Measurements from ENCODE around the gene CDH10.

DNA sequence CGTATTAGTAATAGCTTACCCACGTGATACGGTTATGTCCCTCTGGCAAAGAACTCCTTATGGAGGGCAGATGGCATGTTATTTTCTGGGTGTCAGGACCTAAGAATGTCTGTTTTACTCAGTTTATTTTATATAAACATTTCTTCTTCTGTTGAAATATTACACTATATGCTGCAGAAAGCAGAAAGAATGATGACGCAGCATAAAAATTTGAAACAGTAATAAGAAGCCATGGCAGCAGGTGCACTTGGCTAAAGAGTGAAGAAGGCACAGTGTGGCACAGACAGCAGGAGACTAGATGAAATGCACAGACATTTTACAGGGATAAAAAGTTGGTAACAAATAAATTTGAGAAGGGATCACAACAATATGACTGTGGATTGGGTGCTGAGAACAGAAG is 46.3 kb upstream of the CDH10 start:
- TF ChIP-seq TCF4 (CRISPR knock-in tag; IDR thresholded peaks at IDR 0.05; ENCODE audit: borderline replicate concordance) (no peak), PPARA (CRISPR knock-in tag; IDR thresholded peaks at IDR 0.05; ENCODE audit: borderline replicate concordance) (no peak), POU6F1 (CRISPR knock-in tag; IDR thresholded peaks at IDR 0.05; ENCODE audit: borderline replicate concordance, low read depth) (no peak), OSR1 (CRISPR knock-in tag; IDR thresholded peaks at IDR 0.05) (no peak), PATZ1 (CRISPR knock-in tag; IDR thresholded peaks at IDR 0.05; ENCODE audit: borderline replicate concordance) (no peak), ISL1 (CRISPR knock-in tag; IDR thresholded peaks at IDR 0.05) (no peak), SNAI2 (CRISPR knock-in tag; IDR thresholded peaks at IDR 0.05) (no peak), GLIS3 (CRISPR knock-in tag; IDR thresholded peaks at IDR 0.05) (no peak), TOX (CRISPR knock-in tag; IDR thresholded peaks at IDR 0.05; ENCODE audit: borderline replicate concordance) (no peak), ZNF70 (CRISPR knock-in tag; IDR thresholded peaks at IDR 0.05) (no peak), ZFP30 (CRISPR knock-in tag; IDR thresholded peaks at IDR 0.05) (no peak), ESRRG (CRISPR knock-in tag; IDR thresholded peaks at IDR 0.05) (no peak), RARB (CRISPR knock-in tag; IDR thresholded peaks at IDR 0.05) (no peak)
- TF ChIP-seq, protein P1, sequence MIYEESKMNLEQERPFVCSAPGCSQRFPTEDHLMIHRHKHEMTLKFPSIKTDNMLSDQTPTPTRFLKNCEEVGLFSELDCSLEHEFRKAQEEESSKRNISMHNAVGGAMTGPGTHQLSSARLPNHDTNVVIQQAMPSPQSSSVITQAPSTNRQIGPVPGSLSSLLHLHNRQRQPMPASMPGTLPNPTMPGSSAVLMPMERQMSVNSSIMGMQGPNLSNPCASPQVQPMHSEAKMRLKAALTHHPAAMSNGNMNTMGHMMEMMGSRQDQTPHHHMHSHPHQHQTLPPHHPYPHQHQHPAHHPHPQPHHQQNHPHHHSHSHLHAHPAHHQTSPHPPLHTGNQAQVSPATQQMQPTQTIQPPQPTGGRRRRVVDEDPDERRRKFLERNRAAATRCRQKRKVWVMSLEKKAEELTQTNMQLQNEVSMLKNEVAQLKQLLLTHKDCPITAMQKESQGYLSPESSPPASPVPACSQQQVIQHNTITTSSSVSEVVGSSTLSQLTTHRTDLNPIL (CRISPR knock-in tag; IDR thresholded peaks at IDR 0.05; ENCODE audit: low read depth): no peak
